GM12878 (cell line): ENCODE data around the gene SUMF1. TPM values are rescaled to one million over a fixed set of nuclear protein-coding genes. Genes with fewer than 3 reads are reported as not detected.
A peak's percentile ranks its signal among the peaks of the same experiment; 100 is the strongest.

Experiments used
- ATAC-seq: fragments of 200-7000 bp; cut with Tn5 transposase; 3 replicates; pipeline ENCODE4 v1.9.1; 2020; ENCODE audit warnings: mild to moderate bottlenecking, moderate library complexity
- BruUV-seq: library from RNA; stranded (reverse); fragments of 400-500 nt; replicated peaks from 2 replicates; lab custom pipeline; 2021; lab: Mats Ljungman, UMichigan
- CTCF ChIA-PET: fragments of 300-600 bp; sonication (Branson Sonifier 250); formaldehyde crosslinking; extraction: SDS; loops from one replicate; lab custom pipeline; 2021; ENCODE audit warnings: inconsistent platforms; lab: Yijun Ruan, JAX
- POLR2A ChIA-PET: fragments of 350-600 bp; formaldehyde crosslinking; extraction: SDS; loops from one replicate; lab custom pipeline; 2021; ENCODE audit warnings: inconsistent platforms; lab: Charles Lee
- RAD21 ChIA-PET: fragments of 300-600 bp; sonication (Branson Sonifier 250); formaldehyde crosslinking; loops from one replicate; lab custom pipeline; 2023; ENCODE audit warnings: antibody characterized with exemption; ENCODE audit not compliant: unreplicated experiment; lab: Charles Lee
- SMC1A ChIA-PET: fragments of 300-600 bp; sonication (Branson Sonifier 250); formaldehyde crosslinking; loops from one replicate; lab custom pipeline; 2023; ENCODE audit not compliant: unreplicated experiment, uncharacterized antibody; lab: Charles Lee
- DNase-seq: peaks from one replicate; pipeline ENCODE4 v3.0.0-alpha.2; 2011; ENCODE audit warnings: low read depth, low spot score
- FAIRE-seq: peaks from 3 replicates; lab custom pipeline; 2011; peaks lifted over from hg19 to GRCh38; lab: Jason Lieb, UNC
- H2AFZ ChIP-seq: 2 replicates; pipeline ENCODE4 v1.6.0; 2011; ENCODE audit warnings: low read depth, low read length, control low read depth; ENCODE audit not compliant: control insufficient read depth
- H3K27ac ChIP-seq: 2 replicates; pipeline ENCODE4 v1.5.1; 2011; ENCODE audit warnings: control low read depth; ENCODE audit not compliant: control insufficient read depth, insufficient read depth
- H3K27me3 ChIP-seq, 2 experiments: replicated peaks in 1 of 2; 2 replicates each; pipeline versions ENCODE4 v1.6.0 to v1.6.1; 2011; ENCODE audit warnings: low read length in 1 of 2; ENCODE audit not compliant: control insufficient read depth in 2 of 2, insufficient read depth in 2 of 2
- H3K36me3 ChIP-seq, 2 experiments: 2 replicates each; pipeline ENCODE4 v1.5.1; 2011; ENCODE audit warnings: low read length in 1 of 2; ENCODE audit not compliant: control insufficient read depth in 2 of 2, insufficient read depth in 2 of 2
- H3K4me1 ChIP-seq: 2 replicates; pipeline ENCODE4 v1.6.1; 2011; ENCODE audit warnings: mild to moderate bottlenecking, low read length, moderate library complexity, mixed read lengths; ENCODE audit not compliant: control insufficient read depth, insufficient read depth
- H3K4me2 ChIP-seq: 2 replicates; pipeline ENCODE4 v1.6.0; 2011; ENCODE audit warnings: control low read depth; ENCODE audit not compliant: control insufficient read depth, insufficient read depth
- H3K4me3 ChIP-seq: fragments of 200-600 bp; sonication (generic); 2 replicates; pipeline ENCODE4 v1.5.1; 2016
- H3K79me2 ChIP-seq: 2 replicates; pipeline ENCODE4 v1.6.0; 2011; ENCODE audit warnings: low read length; ENCODE audit not compliant: control insufficient read depth, insufficient read depth
- H3K9ac ChIP-seq: 2 replicates; pipeline ENCODE4 v1.8.0; 2011; ENCODE audit warnings: low read length, control low read depth, mixed read lengths; ENCODE audit not compliant: control insufficient read depth, insufficient read depth
- H3K9me3 ChIP-seq: replicated peaks from 3 replicates; pipeline ENCODE4 v1.5.1; 2011; ENCODE audit warnings: mild to moderate bottlenecking, low read length; ENCODE audit not compliant: control insufficient read depth, insufficient read depth
- H4K20me1 ChIP-seq: 2 replicates; pipeline ENCODE4 v1.6.0; 2011; ENCODE audit not compliant: control insufficient read depth, insufficient read depth
- ATF7 ChIP-seq: fragments of 450-650 bp; IDR thresholded peaks from 2 replicates; pipeline ENCODE4 v1.6.1; 2016; ENCODE audit warnings: low read depth, mild to moderate bottlenecking
- BCL11A ChIP-seq: IDR thresholded peaks from 2 replicates; pipeline ENCODE4 v1.6.1; 2011; ENCODE audit warnings: low read depth, low read length
- ESRRA ChIP-seq: IDR thresholded peaks from 2 replicates; pipeline ENCODE4 v1.6.1; 2012; ENCODE audit warnings: mild to moderate bottlenecking, low read length, improper control_type of control experiment
- FOS ChIP-seq: IDR thresholded peaks from 3 replicates; pipeline ENCODE4 v1.6.1; 2011; ENCODE audit warnings: borderline replicate concordance; ENCODE audit not compliant: insufficient read length; ENCODE audit errors: extremely low read depth
- HCFC1 ChIP-seq: fragments of 150-350 bp; IDR thresholded peaks from 2 replicates; pipeline ENCODE4 v1.6.1; 2014; ENCODE audit warnings: low read length
- NFYA ChIP-seq: IDR thresholded peaks from 2 replicates; pipeline ENCODE4 v1.6.1; 2011; ENCODE audit warnings: low read depth, mild to moderate bottlenecking, low read length, improper control_type of control experiment, borderline replicate concordance
- NR2C1 ChIP-seq: fragments of 450-650 bp; IDR thresholded peaks from 2 replicates; pipeline ENCODE4 v1.6.1; 2017; ENCODE audit warnings: antibody characterized with exemption, mild to moderate bottlenecking, moderate library complexity
- PAX5 ChIP-seq: IDR thresholded peaks from 2 replicates; pipeline ENCODE4 v1.6.1; 2011; ENCODE audit warnings: low read depth, low read length, borderline replicate concordance
- RCOR1 ChIP-seq: conservative IDR thresholded peaks from 2 replicates; pipeline ENCODE4 v1.6.1; 2012; ENCODE audit warnings: low read depth, low read length, improper control_type of control experiment
- RUNX3 ChIP-seq: IDR thresholded peaks from 2 replicates; pipeline ENCODE4 v1.6.1; 2012; ENCODE audit warnings: low read length, inconsistent platforms
- SIN3A ChIP-seq: IDR thresholded peaks from 2 replicates; pipeline ENCODE4 v1.6.1; 2012; ENCODE audit warnings: low read depth, low read length, improper control_type of control experiment
- SP1 ChIP-seq: IDR thresholded peaks from one replicate; pipeline ENCODE4 v1.6.1; 2011; ENCODE audit warnings: low read depth, low read length
- ZBTB33 ChIP-seq: fragments of 450-650 bp; IDR thresholded peaks from 2 replicates; pipeline ENCODE4 v1.6.1; 2017; ENCODE audit warnings: mild to moderate bottlenecking
- ZNF24 ChIP-seq: fragments of 450-650 bp; IDR thresholded peaks from 2 replicates; pipeline ENCODE4 v1.6.1; 2017; ENCODE audit warnings: antibody characterized with exemption, mild to moderate bottlenecking
- ZSCAN29 ChIP-seq: fragments of 450-650 bp; IDR thresholded peaks from 2 replicates; pipeline ENCODE4 v1.6.1; 2017; ENCODE audit warnings: mild to moderate bottlenecking, moderate library complexity
- WGBS: methylation state at CpG from one replicate; pipeline ENCODE4 v1.1.6; 2016; ENCODE audit warnings: low lambda C conversion rate; ENCODE audit not compliant: insufficient replicate concordance, insufficient coverage; ENCODE audit errors: missing lambda C conversion rate; 5-methylcytosine and 5-hydroxymethylcytosine counted together
- in situ Hi-C: fragments of 300-500 bp; cut with MboI; formaldehyde crosslinking; loops from 9 replicates; pipeline ENCODE4 v1.14.3; 2018; ENCODE audit warnings: mixed read lengths
- intact Hi-C: fragments of 100-400 bp; cut with micrococcal nuclease; formaldehyde crosslinking; loops from one replicate; pipeline ENCODE4 v1.14.2; 2022; ENCODE audit not compliant: unreplicated experiment
- polyA plus RNA-seq, 11 experiments: library from polyadenylated mRNA; depleted of rRNA in 4 of 11; unstranded in 6 of 11; stranded (reverse) in 5 of 11; fragments of >200 nt; fragmentation: Nextera tagmentation in 4 of 11; fragmentation: Illumina TruSeq in 1 of 11; extraction: Ambion mirVana in 4 of 11; extraction: Trizol in 1 of 11; gene quantifications; 1 replicate in 1 of 11; 2 replicates in 10 of 11; pipeline versions ENCODE4 v1.2.1 to v1.2.3, GENCODE V29; 2011 to 2016; ENCODE audit warnings: inconsistent platforms in 2 of 11, missing spikeins in 2 of 11, low read depth in 1 of 11
- total RNA-seq, 4 experiments: library from RNA; depleted of rRNA in 3 of 4; stranded (reverse); fragments of >200 nt in 3 of 4; fragmentation: Illumina TruSeq in 1 of 4; extraction: Trizol in 1 of 4; gene quantifications; 2 replicates each; pipeline versions ENCODE4 v1.2.1 to v1.2.3, GENCODE V29; 2013 to 2021
- TF ChIP-seq, protein P1 (sequence below): fragments of 450-650 bp; IDR thresholded peaks from 2 replicates; pipeline ENCODE4 v1.6.1; 2017; ENCODE audit warnings: mild to moderate bottlenecking, low read depth, inconsistent platforms; ENCODE audit not compliant: poor library complexity, severe bottlenecking

The SUMF1 gene
- total and polyA plus RNA-seq, 10 of the 15 experiments (the other 5 are each of a cell fraction or from before 2014, with no cell fraction given), result 3.2 to 14.3 (median 8.5) TPM

DNA sequence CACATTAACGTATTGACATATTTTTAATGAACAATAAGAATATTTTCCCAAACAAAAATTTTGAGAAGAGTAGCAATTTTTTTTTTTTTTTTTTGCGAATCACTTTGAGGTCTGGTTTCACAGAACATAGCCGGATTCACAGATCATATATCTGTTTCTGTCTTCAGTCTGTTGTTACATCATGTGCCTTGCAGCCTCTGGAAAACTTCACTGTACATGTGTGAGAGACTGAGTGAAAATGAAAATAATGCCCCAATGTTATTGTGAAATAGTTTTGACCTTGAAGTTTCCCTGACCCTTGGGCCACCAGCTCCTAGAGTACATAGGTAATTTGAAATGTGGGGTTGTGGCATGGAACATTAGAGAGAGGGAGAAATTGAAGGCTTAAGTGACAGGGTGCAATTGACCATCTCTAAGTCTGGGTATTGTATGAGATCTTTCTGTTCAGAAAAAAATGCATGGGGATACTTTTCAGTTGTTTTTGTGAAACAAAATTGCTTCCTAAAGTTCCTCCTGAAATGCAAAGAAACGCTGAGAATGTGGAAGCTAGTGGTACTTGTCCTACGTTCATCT, 40.0 kb upstream of the SUMF1 start (continued):
- TF ChIP-seq, protein P1, sequence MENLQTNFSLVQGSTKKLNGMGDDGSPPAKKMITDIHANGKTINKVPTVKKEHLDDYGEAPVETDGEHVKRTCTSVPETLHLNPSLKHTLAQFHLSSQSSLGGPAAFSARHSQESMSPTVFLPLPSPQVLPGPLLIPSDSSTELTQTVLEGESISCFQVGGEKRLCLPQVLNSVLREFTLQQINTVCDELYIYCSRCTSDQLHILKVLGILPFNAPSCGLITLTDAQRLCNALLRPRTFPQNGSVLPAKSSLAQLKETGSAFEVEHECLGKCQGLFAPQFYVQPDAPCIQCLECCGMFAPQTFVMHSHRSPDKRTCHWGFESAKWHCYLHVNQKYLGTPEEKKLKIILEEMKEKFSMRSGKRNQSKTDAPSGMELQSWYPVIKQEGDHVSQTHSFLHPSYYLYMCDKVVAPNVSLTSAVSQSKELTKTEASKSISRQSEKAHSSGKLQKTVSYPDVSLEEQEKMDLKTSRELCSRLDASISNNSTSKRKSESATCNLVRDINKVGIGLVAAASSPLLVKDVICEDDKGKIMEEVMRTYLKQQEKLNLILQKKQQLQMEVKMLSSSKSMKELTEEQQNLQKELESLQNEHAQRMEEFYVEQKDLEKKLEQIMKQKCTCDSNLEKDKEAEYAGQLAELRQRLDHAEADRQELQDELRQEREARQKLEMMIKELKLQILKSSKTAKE, result peak; percentile 14
- peak; percentile 26 for TF ChIP-seq ATF7
- TF ChIP-seq FOS, result no peak
- no peak for TF ChIP-seq ZSCAN29
- no peak for TF ChIP-seq SP1
- TF ChIP-seq ZBTB33, result no peak

GRCh38 chr3:4506559-4507023, 39.5 kb upstream of the SUMF1 start:
- H3K4me2 ChIP-seq, result peak overlapping the region; percentile 59
- CTCF ChIA-PET, result interaction anchor here (2.0 to 5.6 kb wide), 4 partner anchors 11 to 156 kb away, joined by 7 to 52 read pairs (median 13); partner anchors contain the start of gene ITPR1

More at GRCh38 chr3:4506559-4507023, 39.5 kb upstream of the SUMF1 start:
- no peak overlapping the region for H3K9ac ChIP-seq
- in situ Hi-C loops (loop anchor here (10.0 kb wide), 1 partner anchor 688 kb away; no protein-coding TSS in a partner anchor), intact Hi-C loops (loop anchor here (2.0 to 10.0 kb wide), 4 partner anchors 79 to 478 kb away; no protein-coding TSS in a partner anchor)
- H3K79me2 ChIP-seq, result peaks cover 26% of the 10 kb centered on the region
- H3K27ac ChIP-seq, result peak overlapping the region; percentile 10; the same call in 1 of the 2 replicates
- no peaks in the 10 kb centered on the region for H3K9me3 ChIP-seq
- H3K27me3 ChIP-seq, result no peaks in the 10 kb centered on the region
- H4K20me1 ChIP-seq, result 0 out of 2 replicates have a peak, but pooled peaks cover 3% of the 10 kb centered on the region
- H3K4me1 ChIP-seq, result peaks cover 54% of the 10 kb centered on the region
- DNase-seq (no peak), ATAC-seq (no peak), FAIRE-seq (no peak)
- RAD21 ChIA-PET, result interaction anchor here (0.7 to 9.8 kb wide), 6 partner anchors 12 to 466 kb away, joined by 3 to 128 read pairs (median 9); partner anchors contain the start of gene ITPR1
- H2AFZ ChIP-seq, result no peak overlapping the region
- H3K36me3 ChIP-seq, result peaks cover 5 to 7% of the 10 kb centered on the region in 2 experiments; a peak in 3 of 4 replicates
- POLR2A ChIA-PET, result interaction anchor here (0.7 to 9.2 kb wide), 4 partner anchors 12 to 691 kb away, joined by 3 to 132 read pairs (median 4); partner anchors contain the start of gene ITPR1
- SMC1A ChIA-PET, result interaction anchor here (0.7 to 12.9 kb wide), 12 partner anchors 11 to 156 kb away, joined by 3 to 180 read pairs (median 4); partner anchors contain the start of gene ITPR1
- 25% methylated on average over 2 of the region's 2 CpGs for WGBS
- no TSS peak for BruUV-seq
- peak overlapping the region; percentile 18; the same call in 1 of the 2 replicates for H3K4me3 ChIP-seq
- TF ChIP-seq ESRRA (no peak), RCOR1 (no peak), ZNF24 (no peak), NFYA (no peak), BCL11A (no peak), PAX5 (no peak), NR2C1 (no peak), RUNX3 (no peak), HCFC1 (no peak), SIN3A (no peak)
- TF ChIP-seq, all 136 proteins: peak for 0
